ENCODE results near the gene PRRG3.

PRRG3 gene

DNA sequence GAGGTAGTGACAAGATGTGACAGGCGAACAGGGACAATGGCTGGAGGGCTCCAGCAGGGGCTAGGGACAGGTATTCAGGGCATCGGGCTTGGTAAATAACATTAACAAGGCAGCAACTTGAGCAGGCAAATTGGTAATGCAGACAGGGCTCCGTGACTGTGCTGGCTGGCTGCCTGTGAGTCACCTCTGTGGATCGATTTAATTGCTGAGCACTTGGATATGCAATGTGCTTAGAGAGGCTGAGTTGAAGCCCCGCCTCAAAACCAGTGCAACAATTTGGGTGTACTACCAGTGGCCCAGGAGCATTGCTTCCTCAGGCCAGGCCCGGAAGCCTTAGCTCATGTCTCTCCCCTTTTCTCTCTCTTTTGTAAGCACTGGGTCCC lies 58.8 kb downstream of the PRRG3 start:
- no peaks in the 10 kb centered on the region for H4K20me1 ChIP-seq (ENCODE audit: insufficient read depth, low read length)
- H3K4me2 ChIP-seq (ENCODE audit: low read depth, low read length), result no peak overlapping the region
- H3K79me2 ChIP-seq (ENCODE audit: low read length), result no peaks in the 10 kb centered on the region
- H3K9ac ChIP-seq (ENCODE audit: low read length), result no peak overlapping the region
- H3F3A ChIP-seq (ENCODE audit: insufficient read depth, low read length), result no peaks in the 10 kb centered on the region
- H3K27ac ChIP-seq (ENCODE audit: low read length), result no peak overlapping the region
- DNase-seq, result no peak
- no peaks in the 10 kb centered on the region for H3K27me3 ChIP-seq (replicated peaks; ENCODE audit: insufficient read depth, low read length)
- no peaks in the 10 kb centered on the region for H3K36me3 ChIP-seq (replicated peaks; ENCODE audit: insufficient read depth, low read length)
- no peaks in the 10 kb centered on the region for H3K9me2 ChIP-seq (replicated peaks; ENCODE audit: insufficient read depth, low read length)
- no peaks in the 10 kb centered on the region for H3K4me1 ChIP-seq (ENCODE audit: low read length)
- no peaks in the 10 kb centered on the region for H3K9me3 ChIP-seq (replicated peaks; ENCODE audit: insufficient read depth, low read length)
- TF ChIP-seq EZH2 (optimal IDR thresholded peaks at IDR 0.05; ENCODE audit: low read depth, low read length) (no peak), EZH2phosphoT487 (IDR thresholded peaks at IDR 0.05; ENCODE audit: low read length) (no peak)
- TF ChIP-seq, protein P1, sequence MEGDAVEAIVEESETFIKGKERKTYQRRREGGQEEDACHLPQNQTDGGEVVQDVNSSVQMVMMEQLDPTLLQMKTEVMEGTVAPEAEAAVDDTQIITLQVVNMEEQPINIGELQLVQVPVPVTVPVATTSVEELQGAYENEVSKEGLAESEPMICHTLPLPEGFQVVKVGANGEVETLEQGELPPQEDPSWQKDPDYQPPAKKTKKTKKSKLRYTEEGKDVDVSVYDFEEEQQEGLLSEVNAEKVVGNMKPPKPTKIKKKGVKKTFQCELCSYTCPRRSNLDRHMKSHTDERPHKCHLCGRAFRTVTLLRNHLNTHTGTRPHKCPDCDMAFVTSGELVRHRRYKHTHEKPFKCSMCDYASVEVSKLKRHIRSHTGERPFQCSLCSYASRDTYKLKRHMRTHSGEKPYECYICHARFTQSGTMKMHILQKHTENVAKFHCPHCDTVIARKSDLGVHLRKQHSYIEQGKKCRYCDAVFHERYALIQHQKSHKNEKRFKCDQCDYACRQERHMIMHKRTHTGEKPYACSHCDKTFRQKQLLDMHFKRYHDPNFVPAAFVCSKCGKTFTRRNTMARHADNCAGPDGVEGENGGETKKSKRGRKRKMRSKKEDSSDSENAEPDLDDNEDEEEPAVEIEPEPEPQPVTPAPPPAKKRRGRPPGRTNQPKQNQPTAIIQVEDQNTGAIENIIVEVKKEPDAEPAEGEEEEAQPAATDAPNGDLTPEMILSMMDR (IDR thresholded peaks at IDR 0.05; ENCODE audit: low read length), result no peak
- H2AFZ ChIP-seq (ENCODE audit: low read length), result no peak overlapping the region
- H3K4me3 ChIP-seq (ENCODE audit: low read length), result no peak overlapping the region

DNA sequence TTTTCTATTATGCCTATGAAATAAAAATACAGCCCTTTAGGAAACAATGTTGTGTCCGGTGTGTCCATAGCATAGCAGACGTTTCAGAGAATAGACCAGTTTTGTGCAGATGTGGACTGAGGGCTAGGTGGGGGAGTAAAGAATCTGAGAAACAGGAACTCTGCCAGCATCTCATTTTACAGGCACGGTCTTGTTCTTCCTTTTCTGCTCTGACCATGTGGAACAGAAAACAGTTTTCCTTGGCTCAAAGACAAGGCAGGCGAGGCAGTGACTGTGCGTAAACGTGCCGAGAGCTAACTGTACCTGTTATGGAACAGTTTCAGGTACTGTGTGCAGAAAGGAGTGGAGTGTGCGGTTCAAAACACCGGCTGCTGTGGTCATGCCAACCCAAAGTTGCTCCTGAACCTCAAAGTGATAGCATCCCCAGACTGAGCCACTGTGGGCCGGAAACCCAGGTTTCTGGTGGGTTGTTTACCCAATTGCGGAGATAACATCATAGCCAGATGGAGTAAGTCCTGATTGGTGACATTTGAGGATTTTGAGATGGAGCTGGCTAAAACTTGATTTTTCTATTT lies 59.5 kb downstream of the PRRG3 start:
- H4K20me1 ChIP-seq (ENCODE audit: insufficient read depth, low read length), result no peaks in the 10 kb centered on the region
- H3K9me3 ChIP-seq (replicated peaks; ENCODE audit: insufficient read depth, low read length), result no peaks in the 10 kb centered on the region
- TF ChIP-seq EZH2phosphoT487 (IDR thresholded peaks at IDR 0.05; ENCODE audit: low read length), result no peak
- TF ChIP-seq, protein P1 (IDR thresholded peaks at IDR 0.05; ENCODE audit: low read length), result no peak
- TF ChIP-seq EZH2 (optimal IDR thresholded peaks at IDR 0.05; ENCODE audit: low read depth, low read length), result no peak
- no peak overlapping the region for H3K4me3 ChIP-seq (ENCODE audit: low read length)
- no peak overlapping the region for H2AFZ ChIP-seq (ENCODE audit: low read length)
- no peaks in the 10 kb centered on the region for H3K36me3 ChIP-seq (replicated peaks; ENCODE audit: insufficient read depth, low read length)
- no peak for DNase-seq
- H3K4me2 ChIP-seq (ENCODE audit: low read depth, low read length), result no peak overlapping the region
- no peaks in the 10 kb centered on the region for H3K27me3 ChIP-seq (replicated peaks; ENCODE audit: insufficient read depth, low read length)
- H3F3A ChIP-seq (ENCODE audit: insufficient read depth, low read length), result no peaks in the 10 kb centered on the region
- no peaks in the 10 kb centered on the region for H3K9me2 ChIP-seq (replicated peaks; ENCODE audit: insufficient read depth, low read length)
- no peak overlapping the region for H3K9ac ChIP-seq (ENCODE audit: low read length)
- H3K4me1 ChIP-seq (ENCODE audit: low read length), result no peaks in the 10 kb centered on the region
- no peak overlapping the region for H3K27ac ChIP-seq (ENCODE audit: low read length)
- no peaks in the 10 kb centered on the region for H3K79me2 ChIP-seq (ENCODE audit: low read length)
